Measurements from ENCODE around the gene GRM8. TPM values are rescaled to one million over a fixed set of nuclear protein-coding genes. Genes with fewer than 3 reads are reported as not detected.

Gene GRM8
- total RNA-seq, 4 donors from 2014 or later: 0.11 TPM; not detected in 3

DNA sequence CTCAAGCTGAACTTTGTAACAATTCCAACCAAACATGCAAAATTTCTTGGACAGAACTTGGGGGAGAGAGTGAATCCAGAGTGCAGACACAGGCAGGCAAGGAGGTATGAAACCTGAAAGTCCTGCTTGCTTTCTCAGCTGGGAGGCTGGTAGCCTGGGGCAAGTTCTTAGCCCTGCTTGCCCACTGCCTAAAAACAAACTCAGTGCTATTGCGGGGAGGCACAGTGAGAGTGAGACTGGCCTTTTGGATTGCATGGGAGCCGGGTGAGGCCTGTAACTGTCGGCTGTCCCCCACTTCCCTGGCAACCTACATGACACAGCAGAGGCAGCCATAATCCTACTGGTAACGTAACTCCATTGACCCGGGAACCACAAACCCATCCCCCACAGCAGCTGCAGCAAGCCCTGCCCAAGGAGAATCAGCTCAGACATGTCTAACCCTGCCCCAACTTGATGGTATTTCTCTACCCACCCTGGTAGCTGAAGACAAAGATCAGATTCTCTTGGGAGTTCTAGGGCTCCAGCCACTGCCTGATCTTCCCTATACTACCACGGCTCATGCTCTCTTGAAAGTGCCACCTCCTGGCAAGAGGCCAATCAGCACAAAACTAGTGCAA, 663.6 kb downstream of the GRM8 start:
- H3K4me3 ChIP-seq: no peak overlapping the region
- H3K36me3 ChIP-seq: no peaks in the 10 kb centered on the region
- no peaks in the 10 kb centered on the region for H3K27me3 ChIP-seq
- no peak for TF ChIP-seq POLR2AphosphoS5 (IDR thresholded peaks at IDR 0.05)
- TF ChIP-seq, protein P1, sequence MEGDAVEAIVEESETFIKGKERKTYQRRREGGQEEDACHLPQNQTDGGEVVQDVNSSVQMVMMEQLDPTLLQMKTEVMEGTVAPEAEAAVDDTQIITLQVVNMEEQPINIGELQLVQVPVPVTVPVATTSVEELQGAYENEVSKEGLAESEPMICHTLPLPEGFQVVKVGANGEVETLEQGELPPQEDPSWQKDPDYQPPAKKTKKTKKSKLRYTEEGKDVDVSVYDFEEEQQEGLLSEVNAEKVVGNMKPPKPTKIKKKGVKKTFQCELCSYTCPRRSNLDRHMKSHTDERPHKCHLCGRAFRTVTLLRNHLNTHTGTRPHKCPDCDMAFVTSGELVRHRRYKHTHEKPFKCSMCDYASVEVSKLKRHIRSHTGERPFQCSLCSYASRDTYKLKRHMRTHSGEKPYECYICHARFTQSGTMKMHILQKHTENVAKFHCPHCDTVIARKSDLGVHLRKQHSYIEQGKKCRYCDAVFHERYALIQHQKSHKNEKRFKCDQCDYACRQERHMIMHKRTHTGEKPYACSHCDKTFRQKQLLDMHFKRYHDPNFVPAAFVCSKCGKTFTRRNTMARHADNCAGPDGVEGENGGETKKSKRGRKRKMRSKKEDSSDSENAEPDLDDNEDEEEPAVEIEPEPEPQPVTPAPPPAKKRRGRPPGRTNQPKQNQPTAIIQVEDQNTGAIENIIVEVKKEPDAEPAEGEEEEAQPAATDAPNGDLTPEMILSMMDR (IDR thresholded peaks at IDR 0.05): no peak
- no peaks in the 10 kb centered on the region for H3K4me1 ChIP-seq
- intact Hi-C loops (cut with DNase I): no loop called here
- DNase-seq (ENCODE audit: extremely low spot score): no peak
- 82% methylated on average over 6 of the region's 6 CpGs for WGBS
- H3K9me3 ChIP-seq: peaks cover 0 to 7% (median 0%) of the 10 kb centered on the region in 4 donors
- no peak overlapping the region for H3K27ac ChIP-seq (replicated peaks in 1 of 4)

DNA sequence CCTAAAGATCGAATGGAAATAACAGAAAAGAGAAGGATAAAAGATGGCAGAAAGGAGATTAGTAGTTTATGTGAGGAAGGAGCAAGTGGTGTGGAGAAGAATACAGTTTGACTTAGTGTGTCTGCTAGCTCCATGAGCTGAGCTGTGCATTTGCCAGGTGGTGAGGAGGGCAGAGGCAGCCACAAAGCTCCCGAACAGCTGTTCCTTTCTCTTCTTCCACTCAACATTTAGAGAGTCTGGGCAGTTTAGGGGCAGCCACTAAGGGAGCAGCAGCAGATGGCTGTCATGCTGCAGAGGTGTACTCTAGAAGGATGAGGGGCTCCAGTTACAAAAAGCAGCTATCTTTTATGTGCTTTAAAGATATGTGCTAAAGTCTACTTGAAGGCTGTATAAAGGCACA, 674.4 kb downstream of the GRM8 start:
- Histone ChIP-seq H3K4me3 (no peak overlapping the region), H3K36me3 (no peaks in the 10 kb centered on the region), H3K27me3 (no peaks in the 10 kb centered on the region), H3K9me3 (no peaks in the 10 kb centered on the region), H3K4me1 (no peaks in the 10 kb centered on the region), H3K27ac (replicated peaks in 1 of 4) (no peak overlapping the region)
- no peak for TF ChIP-seq POLR2A (IDR thresholded peaks at IDR 0.05; ENCODE audit: low read depth)
- TF ChIP-seq POLR2AphosphoS5 (IDR thresholded peaks at IDR 0.05): no peak
- TF ChIP-seq, protein P1 (IDR thresholded peaks at IDR 0.05): no peak
- no peak for DNase-seq (ENCODE audit: extremely low spot score)
- intact Hi-C loops (cut with DNase I): no loop called here
- 50% methylated on average over 2 of the region's 2 CpGs for WGBS

DNA sequence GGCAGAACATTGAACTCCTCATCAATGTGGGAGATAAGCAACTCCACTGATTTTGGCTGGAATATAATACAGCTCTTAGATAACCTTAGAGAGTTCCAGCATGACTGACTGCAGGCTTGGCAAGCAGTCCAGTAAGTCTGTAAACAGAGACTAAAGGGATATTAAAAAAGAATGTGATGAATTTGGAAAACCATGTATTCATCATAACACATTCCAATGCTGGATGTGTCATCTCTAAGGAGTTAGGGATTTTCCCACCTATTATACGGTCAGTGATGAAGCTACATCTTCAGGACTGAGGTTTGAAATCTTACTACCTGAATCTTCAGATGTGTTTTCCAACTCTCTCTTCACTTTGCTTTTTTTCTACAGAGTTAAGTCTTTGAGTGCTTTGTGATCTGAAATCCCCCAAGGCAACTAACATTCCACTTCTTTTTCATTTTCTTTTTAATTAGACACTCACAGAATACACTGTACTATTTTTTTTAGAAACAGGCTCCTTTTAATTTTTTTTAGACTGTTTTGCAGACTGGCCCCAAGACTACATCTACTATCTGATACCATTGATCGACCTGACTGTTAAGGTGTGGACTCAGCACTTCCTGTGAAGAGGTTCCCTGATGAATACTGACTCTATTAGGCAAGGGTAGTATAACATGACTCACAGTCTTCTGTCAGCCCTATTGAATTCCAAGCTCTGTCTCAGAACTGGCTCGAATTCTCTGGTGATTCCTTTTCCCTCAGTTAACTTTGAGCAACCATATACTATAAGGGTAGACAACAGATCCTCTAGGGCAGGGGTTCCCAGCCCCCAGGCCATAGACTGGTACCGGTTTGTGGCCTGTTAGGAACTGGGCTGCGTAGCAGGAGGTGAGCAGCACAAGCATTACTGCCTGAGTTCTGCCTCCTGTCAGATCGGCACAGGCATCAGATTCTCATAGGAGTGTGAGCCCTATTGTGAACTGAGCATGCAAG, 678.2 kb downstream of the GRM8 start:
- Histone ChIP-seq H3K27me3 (no peaks in the 10 kb centered on the region), H3K4me3 (no peak overlapping the region), H3K36me3 (no peaks in the 10 kb centered on the region), H3K4me1 (no peaks in the 10 kb centered on the region), H3K9me3 (no peaks in the 10 kb centered on the region), H3K27ac (replicated peaks in 1 of 4) (no peak overlapping the region)
- no peak for DNase-seq (ENCODE audit: extremely low spot score)
- WGBS: 63% methylated on average over 6 of the region's 6 CpGs
- intact Hi-C loops (cut with DNase I): no loop called here
- TF ChIP-seq, protein P1 (IDR thresholded peaks at IDR 0.05): no peak
- TF ChIP-seq POLR2AphosphoS5 (IDR thresholded peaks at IDR 0.05) (no peak), POLR2A (IDR thresholded peaks at IDR 0.05; ENCODE audit: low read depth) (no peak), EP300 (IDR thresholded peaks at IDR 0.05) (no peak)

DNA sequence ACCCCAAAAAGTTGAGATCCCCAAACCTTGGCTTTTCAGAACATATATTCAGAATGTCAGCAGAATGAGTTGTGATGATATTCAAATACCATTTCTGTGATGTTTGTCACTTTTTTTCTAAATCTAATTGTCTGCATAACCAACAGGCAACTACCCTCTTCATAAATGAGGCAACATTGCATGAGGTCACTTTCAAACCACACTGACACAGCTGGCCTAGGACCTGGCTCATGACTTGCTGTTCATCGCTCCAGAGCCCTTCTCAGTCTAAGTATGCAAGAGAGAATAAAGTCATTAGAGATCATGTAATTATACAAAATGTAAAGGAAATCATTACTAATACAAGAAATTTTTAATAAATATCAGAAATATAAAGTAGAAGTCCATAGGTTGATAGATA, 681.9 kb downstream of the GRM8 start:
- no peak overlapping the region for H3K4me3 ChIP-seq
- 91% methylated on average over 1 of the region's 1 CpG for WGBS

More for the DNA sequence above, 681.9 kb downstream of the GRM8 start:
- intact Hi-C loops (cut with DNase I): no loop called here
- TF ChIP-seq, protein P1 (IDR thresholded peaks at IDR 0.05): no peak
- no peak for TF ChIP-seq POLR2AphosphoS5 (IDR thresholded peaks at IDR 0.05)
- no peak for TF ChIP-seq POLR2A (IDR thresholded peaks at IDR 0.05; ENCODE audit: low read depth)
- TF ChIP-seq EP300 (IDR thresholded peaks at IDR 0.05): no peak
- Histone ChIP-seq H3K36me3 (no peaks in the 10 kb centered on the region), H3K4me1 (no peaks in the 10 kb centered on the region), H3K9me3 (no peaks in the 10 kb centered on the region), H3K27me3 (no peaks in the 10 kb centered on the region), H3K27ac (replicated peaks in 1 of 4) (no peak overlapping the region)
- DNase-seq (ENCODE audit: extremely low spot score): no peak
